Measurements from ENCODE around the gene SLC24A1.

- TF ChIP-seq CTCF (IDR thresholded peaks at IDR 0.05; ENCODE audit: borderline replicate concordance, extremely low read depth, low read length, poor library complexity, severe bottlenecking) (no peak), EZH2 (IDR thresholded peaks at IDR 0.05; ENCODE audit: borderline replicate concordance, low read depth, low read length, severe bottlenecking) (no peak)
These were observed 905 bp upstream of the SLC24A1 start for GRCh38 chr15:65620833-65621232.

Measured in DND-41 (cell line).